GM18505 (cell line): ENCODE data around the gene DPYD.
"Not testable (repeated sequence)": the region's sequence is repeated elsewhere in the genome, so short reads cannot be mapped to it uniquely, and the experiment has no call there.

ENCODE experiments used
- ATAC-seq: cut with Tn5 transposase; IDR thresholded peaks from one replicate; pipeline ENCODE4 v1.9.1; 2021; ENCODE audit not compliant: unreplicated experiment
- POLR2A ChIP-seq: IDR thresholded peaks from 4 replicates; pipeline ENCODE4 v1.6.1; 2011; ENCODE audit warnings: borderline replicate concordance; ENCODE audit not compliant: insufficient read depth, insufficient read length; ENCODE audit errors: extremely low read depth

Gene DPYD

GRCh38 chr1:97356309-97356708, 564.5 kb downstream of the DPYD start:
- TF ChIP-seq POLR2A = no peak
- ATAC-seq = no peak

DNA sequence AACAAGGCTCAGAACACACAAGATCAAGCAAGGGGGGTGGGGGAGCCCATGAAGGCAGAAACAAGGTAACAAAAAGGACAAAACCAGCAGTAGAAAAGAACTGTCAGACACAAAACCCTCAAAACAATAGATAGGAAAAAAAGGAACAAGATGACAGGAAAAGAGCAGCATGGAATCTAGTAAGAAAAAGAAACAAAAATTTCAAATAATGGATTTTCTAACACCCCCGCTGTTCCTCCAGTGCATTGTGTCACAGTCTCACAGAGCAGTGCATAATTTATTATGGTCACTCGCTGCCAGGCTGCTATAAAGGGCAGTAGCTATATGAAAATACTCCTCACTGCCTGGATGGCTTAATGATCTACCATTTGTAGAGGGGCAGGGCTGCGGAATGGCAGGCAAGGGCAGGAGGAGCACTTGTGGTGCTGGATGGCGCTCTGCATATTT, 567.9 kb downstream of the DPYD start:
- no peak for ATAC-seq
- TF ChIP-seq POLR2A = no peak

- no peak for ATAC-seq
These were observed 569.0 kb downstream of the DPYD start for GRCh38 chr1:97351846-97352245.

DNA sequence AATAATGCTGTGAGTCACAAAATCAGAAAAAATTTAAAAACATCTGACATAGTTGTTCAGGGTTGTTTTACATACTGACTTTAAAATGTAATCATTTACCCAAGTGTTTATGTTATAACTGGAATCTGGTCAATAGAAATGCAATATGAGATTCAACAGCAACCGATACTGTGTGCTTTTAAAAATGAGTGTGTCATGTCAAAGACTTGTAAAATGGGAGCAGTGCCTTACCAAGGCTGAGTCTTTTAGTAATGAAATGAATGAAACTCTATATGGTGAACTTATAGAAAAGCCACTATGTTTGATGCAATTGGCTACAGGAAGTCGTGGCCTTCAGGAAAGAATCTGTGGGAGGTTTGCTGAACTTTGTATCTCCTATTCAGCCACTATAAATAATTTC, 570.2 kb downstream of the DPYD start:
- no peak for TF ChIP-seq POLR2A
- no peak for ATAC-seq

More at GRCh38 chr1:97351846-97352245, 569.0 kb downstream of the DPYD start:
- no peak for TF ChIP-seq POLR2A

GRCh38 chr1:97350241-97350640, 570.6 kb downstream of the DPYD start:
- no peak for ATAC-seq
- no peak for TF ChIP-seq POLR2A

DNA sequence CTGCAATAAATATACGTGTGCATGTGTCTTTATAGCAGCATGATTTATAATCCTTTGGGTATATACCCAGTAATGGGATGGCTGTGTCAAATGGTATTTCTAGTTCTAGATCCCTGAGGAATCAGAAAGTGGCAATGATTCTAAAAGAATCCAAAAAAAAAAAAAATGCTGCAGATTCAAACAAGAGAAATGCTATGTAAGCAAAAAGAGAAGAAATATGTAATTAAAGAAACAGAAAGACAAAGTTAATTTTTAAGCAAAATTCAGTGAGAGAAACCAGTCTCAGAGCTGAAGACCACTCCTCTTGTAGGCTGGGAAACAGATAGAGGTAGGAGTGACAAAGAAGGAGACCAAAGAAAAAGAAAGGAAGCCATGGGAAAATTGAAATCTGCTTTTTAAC, 571.0 kb downstream of the DPYD start:
- not testable (repeated sequence) for ATAC-seq

GRCh38 chr1:97348599-97349265, 572.1 kb downstream of the DPYD start:
- TF ChIP-seq POLR2A = no peak
- no peak for ATAC-seq

- no peak for ATAC-seq
- TF ChIP-seq POLR2A = no peak
These were observed 579.9 kb downstream of the DPYD start for GRCh38 chr1:97340951-97341350.

- no peak for TF ChIP-seq POLR2A
These were observed 582.5 kb downstream of the DPYD start for GRCh38 chr1:97338347-97338746.

GRCh38 chr1:97337250-97338030, 583.4 kb downstream of the DPYD start:
- no peak for TF ChIP-seq POLR2A
- ATAC-seq = no peak

More at GRCh38 chr1:97338347-97338746, 582.5 kb downstream of the DPYD start:
- no peak for ATAC-seq

- TF ChIP-seq POLR2A = no peak
- ATAC-seq = no peak
These were observed 586.4 kb downstream of the DPYD start for GRCh38 chr1:97334454-97334853.

GRCh38 chr1:97332716-97333115, 588.1 kb downstream of the DPYD start:
- ATAC-seq = no peak
- TF ChIP-seq POLR2A = no peak

- TF ChIP-seq POLR2A = no peak
- ATAC-seq = no peak
These were observed 589.7 kb downstream of the DPYD start for GRCh38 chr1:97331165-97331564.

DNA sequence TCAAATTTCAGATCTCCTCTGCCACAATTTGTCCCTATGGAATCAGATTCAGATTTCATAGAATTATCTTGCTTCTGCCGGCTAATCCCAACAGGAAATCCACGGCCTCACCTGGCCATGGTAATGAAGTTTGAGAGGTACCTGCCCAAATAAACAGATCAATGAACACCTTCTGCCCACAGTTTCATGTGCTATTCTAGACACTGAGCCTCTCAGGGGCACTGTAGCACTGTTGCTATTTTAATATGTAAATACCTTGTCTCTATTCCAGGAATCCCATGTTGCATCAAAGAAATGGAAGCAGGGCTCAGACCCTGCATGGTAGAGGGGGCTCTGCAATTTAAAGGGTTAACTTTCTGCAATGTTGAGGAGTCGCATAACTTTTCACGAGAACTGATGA, 606.1 kb downstream of the DPYD start:
- ATAC-seq = no peak
- no peak for TF ChIP-seq POLR2A
